ENCODE results near the gene GRID2.
"Not testable (repeated sequence)": the region's sequence is repeated elsewhere in the genome, so short reads cannot be mapped to it uniquely, and the experiment has no call there.

GRID2 gene

GRCh38 chr4:92438722-92439121 lies 135.0 kb downstream of the GRID2 start:
- not testable (repeated sequence) for DNase-seq (ENCODE audit: low spot score)

- not testable (repeated sequence) for DNase-seq (ENCODE audit: low spot score)
Observed at GRCh38 chr4:92442131-92442530, 138.4 kb downstream of the GRID2 start.

GRCh38 chr4:92444143-92444843 lies 140.5 kb downstream of the GRID2 start:
- not testable (repeated sequence) for DNase-seq (ENCODE audit: low spot score)

- no peak for DNase-seq (ENCODE audit: low spot score)
Observed at GRCh38 chr4:92445127-92445526, 141.4 kb downstream of the GRID2 start.

GRCh38 chr4:92447255-92447905 lies 143.6 kb downstream of the GRID2 start:
- no peak for DNase-seq (ENCODE audit: low spot score)

GRCh38 chr4:92448176-92448575 lies 144.4 kb downstream of the GRID2 start:
- not testable (repeated sequence) for DNase-seq (ENCODE audit: low spot score)

GRCh38 chr4:92450694-92451093 lies 146.9 kb downstream of the GRID2 start:
- no peak for DNase-seq (ENCODE audit: low spot score)

- DNase-seq (ENCODE audit: low spot score) = no peak
Observed at GRCh38 chr4:92451782-92452181, 148.0 kb downstream of the GRID2 start.

GRCh38 chr4:92452383-92452782 lies 148.6 kb downstream of the GRID2 start:
- not testable (repeated sequence) for DNase-seq (ENCODE audit: low spot score)

GRCh38 chr4:92455329-92455839 lies 151.6 kb downstream of the GRID2 start:
- DNase-seq (ENCODE audit: low spot score) = no peak

- no peak for DNase-seq (ENCODE audit: low spot score)
Observed at GRCh38 chr4:92455951-92456350, 152.2 kb downstream of the GRID2 start.

GRCh38 chr4:92461732-92462131 lies 158.0 kb downstream of the GRID2 start:
- no peak for DNase-seq (ENCODE audit: low spot score)

GRCh38 chr4:92477298-92477697 lies 173.5 kb downstream of the GRID2 start:
- no peak for DNase-seq (ENCODE audit: low spot score)

- DNase-seq (ENCODE audit: low spot score) = no peak
Observed at GRCh38 chr4:92483341-92483740, 179.6 kb downstream of the GRID2 start.

GRCh38 chr4:92488496-92488895 lies 184.7 kb downstream of the GRID2 start:
- DNase-seq (ENCODE audit: low spot score) = no peak

- no peak for DNase-seq (ENCODE audit: low spot score)
Observed at GRCh38 chr4:92497141-92497540, 193.4 kb downstream of the GRID2 start.

GRCh38 chr4:92501456-92501855 lies 197.7 kb downstream of the GRID2 start:
- DNase-seq (ENCODE audit: low spot score) = no peak

- no peak for DNase-seq (ENCODE audit: low spot score)
Observed at GRCh38 chr4:92506933-92507332, 203.2 kb downstream of the GRID2 start.

- DNase-seq (ENCODE audit: low spot score) = no peak
Observed at GRCh38 chr4:92514627-92515026, 210.9 kb downstream of the GRID2 start.

GRCh38 chr4:92516450-92516849 lies 212.7 kb downstream of the GRID2 start:
- DNase-seq (ENCODE audit: low spot score) = no peak

- no peak for DNase-seq (ENCODE audit: low spot score)
Observed at GRCh38 chr4:92519727-92520126, 216.0 kb downstream of the GRID2 start.

GRCh38 chr4:92520563-92520962 lies 216.8 kb downstream of the GRID2 start:
- DNase-seq (ENCODE audit: low spot score) = no peak

- no peak for DNase-seq (ENCODE audit: low spot score)
Observed at GRCh38 chr4:92521941-92522340, 218.2 kb downstream of the GRID2 start.

GRCh38 chr4:92522356-92522755 lies 218.6 kb downstream of the GRID2 start:
- DNase-seq (ENCODE audit: low spot score) = no peak

Measured in CD4-positive, alpha-beta T cell treated with Interleukin-6 at 100 ng/mL for 8 hours (primary cell).